Small intestine (tissue), 7 donors: ENCODE data around the gene OSTC. TPM values are rescaled to one million over a fixed set of nuclear protein-coding genes. Genes with fewer than 3 reads are reported as not detected.

Experiments used
- DNase-seq, 2 donors: peaks; one replicate each; pipeline versions ENCODE4 v3.0.0 to v3.0.0-alpha.2; 2013
- FAIRE-seq: peaks from 2 replicates; lab custom pipeline; 2012; peaks lifted over from hg19 to GRCh38; lab: Jason Lieb, UNC
- H3K27ac ChIP-seq, 3 donors: one replicate each; pipeline ENCODE4 v1.5.1; 2013; ENCODE audit warnings: low read length in 2 of 3, mild to moderate bottlenecking in 2 of 3, control low read depth in 1 of 3, inconsistent platforms in 1 of 3, low read depth in 1 of 3, moderate library complexity in 1 of 3
- H3K27me3 ChIP-seq, 3 donors: one replicate each; pipeline ENCODE4 v1.6.1; 2013; ENCODE audit warnings: low read length in 3 of 3, inconsistent platforms in 1 of 3; ENCODE audit not compliant: control insufficient read depth in 3 of 3, insufficient read depth in 3 of 3
- H3K36me3 ChIP-seq, 3 donors: one replicate each; pipeline ENCODE4 v1.6.1; 2013; ENCODE audit warnings: low read length in 3 of 3, inconsistent platforms in 1 of 3, low read depth in 1 of 3, mild to moderate bottlenecking in 1 of 3, moderate library complexity in 1 of 3; ENCODE audit not compliant: control insufficient read depth in 3 of 3, insufficient read depth in 2 of 3
- H3K4me1 ChIP-seq, 3 donors: one replicate each; pipeline ENCODE4 v1.6.1; 2013; ENCODE audit warnings: low read length in 2 of 3, inconsistent platforms in 1 of 3, low read depth in 1 of 3, mild to moderate bottlenecking in 1 of 3, moderate library complexity in 1 of 3; ENCODE audit not compliant: control insufficient read depth in 3 of 3, insufficient read depth in 2 of 3
- H3K4me3 ChIP-seq, 3 donors: one replicate each; pipeline ENCODE4 v1.5.1; 2013; ENCODE audit warnings: low read length in 3 of 3, control low read depth in 1 of 3, inconsistent platforms in 1 of 3, low read depth in 1 of 3, mild to moderate bottlenecking in 1 of 3, moderate library complexity in 1 of 3
- H3K9me3 ChIP-seq, 2 donors: one replicate each; pipeline ENCODE4 v1.6.1; 2013; ENCODE audit warnings: low read depth in 1 of 2, low read length in 1 of 2; ENCODE audit not compliant: control insufficient read depth in 2 of 2, insufficient read depth in 1 of 2
- WGBS, 3 donors: extraction: QIAGEN DNeasy Blood & Tissue Kit; methylation state at CpG; one replicate each; pipeline ENCODE4 v1.1.7; 2013; 5-methylcytosine and 5-hydroxymethylcytosine counted together
- polyA plus RNA-seq, 4 donors: library from polyadenylated mRNA; stranded (reverse) in 3 of 4; unstranded in 1 of 4; fragments of 200-250 nt in 3 of 4; fragments of 120-200 nt in 1 of 4; gene quantifications; one replicate each; pipeline versions ENCODE4 v1.2.1 to v1.2.3, GENCODE V29; 2013
- donor health status: healthy with polysubstance abuse.
- donor health status: control.
- donor health status: control.
- donor health status: Bipolar disorder and iron deficiency.
- donor health status: healthy.

OSTC gene
- polyA plus RNA-seq, 4 donors, result 92.4 to 270 (median 172) TPM

DNA sequence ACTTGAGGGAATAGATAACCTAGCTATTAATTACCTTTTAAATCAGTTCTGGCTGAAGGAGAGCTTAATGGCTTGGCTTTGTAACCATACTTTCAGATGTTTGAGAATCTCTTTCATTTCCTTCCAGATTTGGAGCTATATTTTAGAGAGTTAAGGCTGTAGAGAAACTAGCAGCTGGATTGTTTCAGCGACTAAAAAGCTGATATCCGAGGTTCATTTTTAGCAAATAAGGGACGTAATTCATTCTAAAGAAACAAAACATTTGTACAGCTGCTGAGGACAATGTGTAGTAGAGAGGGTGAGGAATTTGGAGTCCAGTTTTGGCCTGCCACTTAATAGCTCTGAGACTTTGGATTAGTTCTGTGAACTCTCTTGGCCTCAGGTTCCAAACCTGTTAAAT lies 12.2 kb downstream of the OSTC start:
- no peaks in the 10 kb centered on the region for H3K4me1 ChIP-seq

DNA sequence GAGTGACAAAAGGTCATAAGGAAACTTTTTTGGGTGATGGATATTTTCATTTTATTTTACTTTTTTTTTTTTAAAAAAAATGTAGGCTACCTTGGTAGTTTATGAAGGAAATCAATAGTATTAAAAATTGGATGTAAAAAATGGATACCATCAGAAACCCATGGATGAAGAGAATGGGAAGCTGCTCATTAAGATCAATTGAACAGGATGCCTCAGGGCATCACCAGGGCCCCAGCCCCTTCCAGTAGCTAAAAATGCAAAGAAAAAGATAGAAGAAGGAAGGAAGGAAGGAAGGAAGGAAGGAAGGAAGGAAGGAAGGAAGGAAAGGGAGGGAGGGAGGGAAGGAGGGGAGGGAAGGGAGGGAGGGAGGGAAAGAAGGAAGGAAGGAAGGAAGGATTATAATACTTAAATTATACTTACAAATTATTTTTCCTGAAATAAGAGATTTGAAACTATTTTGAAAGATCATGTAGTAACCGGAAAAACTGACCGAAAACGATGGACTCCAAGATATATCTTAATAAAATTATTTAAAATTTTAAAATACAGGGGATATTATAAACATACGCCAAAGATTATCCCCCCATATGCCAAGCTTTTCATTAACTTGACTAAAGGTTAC lies 24.1 kb downstream of the OSTC start:
- H3K27me3 ChIP-seq, result no peaks in the 10 kb centered on the region
- H3K27ac ChIP-seq, result no peak overlapping the region
- no peak for DNase-seq
- 74 to 85% (median 75%) methylated on average over 4 of the region's 4 CpGs for WGBS, 3 donors
- peaks cover 0 to 6% (median 3%) of the 10 kb centered on the region in 3 donors for H3K36me3 ChIP-seq
- no peaks in the 10 kb centered on the region for H3K9me3 ChIP-seq
- H3K4me1 ChIP-seq, result no peaks in the 10 kb centered on the region
- no peak overlapping the region for H3K4me3 ChIP-seq
- no peak for FAIRE-seq

More for the DNA sequence above, 12.2 kb downstream of the OSTC start:
- WGBS, 3 donors, result 75 to 91% (median 82%) methylated on average over 3 of the region's 3 CpGs
- no peak for DNase-seq
- H3K9me3 ChIP-seq, result no peaks in the 10 kb centered on the region
- no peaks in the 10 kb centered on the region for H3K27me3 ChIP-seq
- no peak overlapping the region for H3K4me3 ChIP-seq
- H3K36me3 ChIP-seq, result peaks cover 0 to 29% (median 10%) of the 10 kb centered on the region in 3 donors
- H3K27ac ChIP-seq, result no peak overlapping the region
- FAIRE-seq, result no peak

DNA sequence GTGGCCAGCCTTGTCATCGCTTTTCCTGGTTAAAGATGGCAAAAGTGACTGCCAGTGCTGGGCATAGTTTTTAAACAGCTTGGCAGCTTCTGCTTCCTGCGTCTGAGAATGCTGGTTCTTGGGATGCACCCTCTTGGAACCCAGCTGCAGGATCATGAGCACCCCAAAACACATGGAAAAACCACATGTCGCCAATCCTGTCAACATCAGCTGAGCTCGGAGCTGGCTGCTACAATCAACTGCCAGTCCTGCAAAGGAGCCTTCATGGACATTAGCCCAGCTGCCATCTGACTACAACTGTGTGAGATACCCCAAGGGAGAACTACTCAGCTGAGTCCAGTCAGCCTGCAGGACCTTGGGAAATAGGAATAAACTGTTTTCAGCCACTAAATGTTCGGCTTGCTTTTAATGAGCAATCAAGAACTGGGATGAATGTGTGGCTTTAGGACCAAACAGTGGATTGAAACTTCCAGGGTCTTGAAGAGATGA lies 31.0 kb downstream of the OSTC start:
- Histone ChIP-seq H3K27me3 (no peaks in the 10 kb centered on the region), H3K9me3 (no peaks in the 10 kb centered on the region), H3K4me1 (no peaks in the 10 kb centered on the region), H3K4me3 (no peak overlapping the region), H3K27ac (no peak overlapping the region), H3K36me3 (peaks cover 0 to 2% (median 0%) of the 10 kb centered on the region in 3 donors)
- WGBS, 3 donors, result 86 to 92% (median 90%) methylated on average over 5 of the region's 5 CpGs
- no peak for FAIRE-seq
- no peak for DNase-seq

DNA sequence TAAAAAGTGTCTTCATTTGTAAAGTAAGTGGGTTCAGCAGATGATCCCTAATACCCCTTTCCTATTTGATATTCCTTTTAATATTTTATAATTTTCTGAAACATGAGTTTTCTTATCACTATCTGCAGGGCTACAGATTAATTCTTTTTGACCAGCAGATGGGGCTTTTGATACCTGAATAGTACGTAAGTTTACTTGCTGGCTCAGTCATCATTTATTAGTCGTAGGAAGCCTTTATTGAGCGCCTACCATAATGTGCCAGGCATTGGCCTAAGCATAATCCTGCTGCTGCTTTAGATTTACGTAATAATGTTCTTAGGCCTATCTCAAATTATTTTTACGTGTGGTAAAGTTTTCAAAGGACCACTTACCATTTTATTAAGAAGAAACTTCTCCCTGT lies 33.1 kb downstream of the OSTC start:
- Histone ChIP-seq H3K27ac (no peak overlapping the region), H3K36me3 (no peaks in the 10 kb centered on the region), H3K9me3 (no peaks in the 10 kb centered on the region), H3K4me3 (no peak overlapping the region), H3K27me3 (no peaks in the 10 kb centered on the region), H3K4me1 (no peaks in the 10 kb centered on the region)
- no peak for FAIRE-seq
- peak in 1 of 2 donors; percentile 35 for DNase-seq
- 14 to 25% (median 18%) methylated on average over 5 of the region's 5 CpGs for WGBS, 3 donors

DNA sequence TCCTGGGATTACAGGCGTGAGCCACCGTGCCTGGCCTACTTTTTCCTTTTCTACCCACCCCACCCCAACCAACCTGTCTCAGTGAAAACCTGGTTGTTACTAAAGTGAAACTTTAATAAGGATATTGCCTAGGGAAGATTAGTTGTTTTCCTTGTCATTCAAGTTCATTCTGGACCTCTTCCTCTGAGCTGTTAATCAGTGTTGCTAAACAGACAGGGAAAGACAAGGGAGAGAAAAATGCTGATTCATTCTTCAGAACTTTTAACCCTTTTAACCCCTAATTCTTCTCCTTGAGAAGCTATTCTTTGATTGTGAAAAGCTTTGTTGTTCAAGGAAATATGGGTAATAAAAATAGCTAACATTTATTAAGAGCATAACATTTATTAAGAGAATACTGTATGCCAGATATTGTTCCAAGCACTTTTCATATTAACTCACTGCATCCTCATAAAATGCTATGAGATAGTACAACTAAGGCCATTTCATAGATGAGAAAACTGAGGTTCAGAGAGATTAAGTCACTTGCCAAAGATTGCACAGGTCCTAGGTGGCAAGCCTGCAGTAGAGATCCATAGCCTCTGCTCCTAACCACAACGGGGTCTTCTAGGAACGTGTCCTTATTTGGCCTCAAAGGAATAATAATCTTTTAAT lies 34.8 kb downstream of the OSTC start:
- WGBS, 3 donors, result 82 to 90% (median 86%) methylated on average over 4 of the region's 4 CpGs
- Histone ChIP-seq H3K4me1 (no peaks in the 10 kb centered on the region), H3K9me3 (no peaks in the 10 kb centered on the region), H3K36me3 (no peaks in the 10 kb centered on the region), H3K27me3 (no peaks in the 10 kb centered on the region), H3K27ac (no peak overlapping the region), H3K4me3 (no peak overlapping the region)
- no peak for FAIRE-seq
- DNase-seq, result no peak

DNA sequence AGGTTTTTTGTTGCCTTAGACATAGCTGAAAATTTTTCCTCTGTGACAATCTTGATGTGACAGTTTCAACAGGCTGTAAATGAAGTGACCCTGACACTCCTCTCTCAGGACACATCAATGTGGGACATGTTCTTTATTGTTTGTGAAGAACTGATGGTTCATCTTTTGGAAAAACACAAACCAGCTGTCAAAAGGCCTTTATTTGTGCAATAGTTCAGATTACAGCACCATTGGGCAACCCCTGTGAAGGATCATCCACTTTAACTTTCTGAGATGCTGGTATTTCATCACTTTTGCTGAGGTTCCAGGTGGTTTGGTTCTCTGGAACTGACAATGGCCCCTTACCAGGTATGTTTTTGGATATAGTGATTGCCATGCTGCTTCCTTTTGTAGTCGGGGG lies 40.3 kb downstream of the OSTC start:
- FAIRE-seq, result no peak

DNA sequence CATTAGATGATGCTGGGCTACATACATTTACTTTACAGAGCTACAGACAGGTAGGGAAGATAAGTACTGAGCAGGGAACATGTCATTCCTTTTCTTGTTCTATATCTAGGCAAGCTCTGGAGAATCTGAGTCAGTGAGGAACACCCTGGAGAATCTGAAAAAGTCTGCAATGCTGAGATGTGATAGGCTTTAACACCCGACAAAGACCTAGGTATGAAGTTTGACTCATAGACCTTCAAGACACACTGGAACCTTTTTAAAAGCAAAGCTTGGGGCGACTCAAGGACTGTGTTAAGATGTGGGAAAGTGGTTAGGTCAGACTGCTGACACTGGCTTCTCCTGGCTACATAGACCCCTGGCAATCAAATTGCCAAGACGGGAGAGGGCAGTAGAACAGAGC lies 42.8 kb downstream of the OSTC start:
- FAIRE-seq, result no peak
- no peak for DNase-seq
- H3K9me3 ChIP-seq, result no peaks in the 10 kb centered on the region
- no peaks in the 10 kb centered on the region for H3K36me3 ChIP-seq
- 84 to 94% (median 84%) methylated on average over 3 of the region's 3 CpGs for WGBS, 3 donors
- H3K4me3 ChIP-seq, result no peak overlapping the region
- H3K4me1 ChIP-seq, result no peaks in the 10 kb centered on the region
- no peaks in the 10 kb centered on the region for H3K27me3 ChIP-seq
- H3K27ac ChIP-seq, result no peak overlapping the region

More for the DNA sequence above, 40.3 kb downstream of the OSTC start:
- no peaks in the 10 kb centered on the region for H3K27me3 ChIP-seq
- no peak for DNase-seq
- WGBS, 3 donors, result 52 to 80% (median 65%) methylated on average over 1 of the region's 1 CpG
- no peaks in the 10 kb centered on the region for H3K9me3 ChIP-seq
- no peaks in the 10 kb centered on the region for H3K4me1 ChIP-seq
- H3K4me3 ChIP-seq, result no peak overlapping the region
- no peak overlapping the region for H3K27ac ChIP-seq
- H3K36me3 ChIP-seq, result no peaks in the 10 kb centered on the region

DNA sequence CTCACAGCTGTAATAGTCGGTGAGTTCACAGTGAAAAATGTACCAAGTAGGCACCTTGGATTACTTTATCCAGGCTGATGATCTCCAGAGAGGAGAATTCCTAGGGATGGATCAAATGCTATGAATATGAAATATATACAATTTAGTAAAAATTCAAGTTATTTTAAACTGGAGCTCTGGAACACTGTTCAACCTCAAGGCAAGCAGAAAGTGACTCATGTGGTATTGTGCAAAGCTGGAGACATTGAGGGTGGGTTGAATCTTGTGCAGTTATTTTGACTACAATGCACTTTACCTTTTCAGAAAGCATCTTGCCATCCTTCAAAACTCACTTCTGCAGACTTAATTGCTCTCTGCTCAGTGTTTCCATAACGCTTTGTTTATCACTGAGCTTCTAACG lies 43.4 kb downstream of the OSTC start:
- peaks cover 0 to 2% (median 0%) of the 10 kb centered on the region in 3 donors for H3K27me3 ChIP-seq
- FAIRE-seq (no peak), DNase-seq (no peak)
- no peaks in the 10 kb centered on the region for H3K36me3 ChIP-seq
- no peaks in the 10 kb centered on the region for H3K9me3 ChIP-seq
- H3K4me1 ChIP-seq, result no peaks in the 10 kb centered on the region
- H3K27ac ChIP-seq, result no peak overlapping the region
- WGBS, 3 donors, result 40 to 60% (median 41%) methylated on average over 3 of the region's 3 CpGs
- H3K4me3 ChIP-seq, result no peak overlapping the region
